Measurements from ENCODE around the gene SLC27A3. TPM values are rescaled to one million over a fixed set of nuclear protein-coding genes. Genes with fewer than 3 reads are reported as not detected.

Gene SLC27A3
- polyA plus RNA-seq, 3 donors: 84.5 to 123 (median 118) TPM

GRCh38 chr1:153773096-153773921 lies 1.9 kb upstream of the SLC27A3 start:
- peaks cover 70% of the 10 kb centered on the region for H3K4me1 Mint-ChIP-seq

More at GRCh38 chr1:153773096-153773921, 1.9 kb upstream of the SLC27A3 start:
- H3K4me3 ChIP-seq (replicated peaks in 1 of 3; ENCODE audit: low read depth in 2 of 3, low read length in 3 of 3): peak overlapping the region; percentile 23 to 93 (median 29)
- Mint-ChIP-seq H3K27ac (peak overlapping the region; percentile 96 to 99 (median 97)), H3K9me3 (no peaks in the 10 kb centered on the region), H3K36me3 (peaks cover 48 to 60% of the 10 kb centered on the region in 2 donors), H3K27me3 (ENCODE audit: low read depth in 3 of 3) (peaks cover 0 to 5% (median 0%) of the 10 kb centered on the region in 3 donors), H3K4me3 (peak overlapping the region; percentile 71 to 86)
- H3K79me2 ChIP-seq (ENCODE audit: insufficient read depth, low read length): peaks cover 30% of the 10 kb centered on the region
- intact Hi-C loops (cut with micrococcal nuclease): no loop called here
- H3K9ac ChIP-seq (ENCODE audit: insufficient read depth, low read length, poor library complexity, severe bottlenecking): peak overlapping the region; percentile 67
- peak overlapping the region; percentile 76 for H2AFZ ChIP-seq (ENCODE audit: insufficient read depth, low read depth, low read length, poor library complexity, severe bottlenecking)
- H3K36me3 ChIP-seq (replicated peaks in 1 of 2; ENCODE audit: control insufficient read depth in 1 of 2, insufficient read depth in 2 of 2, low read length in 2 of 2): peaks cover 29 to 50% of the 10 kb centered on the region in 2 donors
- no peaks in the 10 kb centered on the region for H3K27me3 ChIP-seq (ENCODE audit: control insufficient read depth in 2 of 2, insufficient read depth in 2 of 2, low read length in 2 of 2)
- peak; percentile 84 to 93 (median 87) for DNase-seq
- no peak for TF ChIP-seq CTCF (IDR thresholded peaks at IDR 0.05)
- WGBS (ENCODE audit: insufficient coverage): 10% methylated on average over 3 of the region's 12 CpGs
- peaks cover 71 to 72% of the 10 kb centered on the region in 2 donors for H3K4me1 ChIP-seq (ENCODE audit: control insufficient read depth in 1 of 2, insufficient read depth in 2 of 2, low read length in 2 of 2)
- peaks cover 22% of the 10 kb centered on the region for H4K20me1 ChIP-seq (ENCODE audit: insufficient read depth, low read length)
- peak overlapping the region; percentile 92 to 93 for H3K27ac ChIP-seq (ENCODE audit: low read depth in 1 of 2, low read length in 2 of 2)
- peak overlapping the region; percentile 96 for H3K4me2 ChIP-seq (replicated peaks; ENCODE audit: extremely low read depth, low read length, poor library complexity, severe bottlenecking)
- no peaks in the 10 kb centered on the region for H3K9me3 ChIP-seq (replicated peaks in 1 of 2; ENCODE audit: control insufficient read depth in 1 of 2, insufficient read depth in 1 of 2, low read length in 2 of 2)
